Measurements from ENCODE around the gene PGRMC2.
"Not testable (repeated sequence)": the region's sequence is repeated elsewhere in the genome, so short reads cannot be mapped to it uniquely, and the experiment has no call there.

The PGRMC2 gene

DNA sequence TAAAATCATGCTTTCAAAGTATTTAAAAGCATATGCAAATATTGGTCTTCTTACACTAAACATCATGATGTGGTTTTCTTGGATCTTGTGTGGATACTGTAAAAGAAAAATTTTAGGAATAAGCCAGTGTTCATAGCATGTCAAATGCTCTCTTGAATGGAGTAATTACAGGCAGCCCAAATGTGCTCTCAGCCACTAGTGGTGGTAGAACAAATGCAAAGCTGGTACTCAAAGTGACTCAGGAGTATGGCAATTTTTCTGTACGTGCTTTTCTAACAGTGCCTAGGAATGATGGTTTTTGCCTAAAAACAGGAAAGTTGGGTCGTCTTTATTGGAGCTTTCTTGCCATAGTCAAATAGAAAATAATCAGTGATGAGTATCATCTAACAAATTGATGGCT is 19.9 kb downstream of the PGRMC2 start:
- DNase-seq (ENCODE audit: low read depth in 2 of 2), result no peak

DNA sequence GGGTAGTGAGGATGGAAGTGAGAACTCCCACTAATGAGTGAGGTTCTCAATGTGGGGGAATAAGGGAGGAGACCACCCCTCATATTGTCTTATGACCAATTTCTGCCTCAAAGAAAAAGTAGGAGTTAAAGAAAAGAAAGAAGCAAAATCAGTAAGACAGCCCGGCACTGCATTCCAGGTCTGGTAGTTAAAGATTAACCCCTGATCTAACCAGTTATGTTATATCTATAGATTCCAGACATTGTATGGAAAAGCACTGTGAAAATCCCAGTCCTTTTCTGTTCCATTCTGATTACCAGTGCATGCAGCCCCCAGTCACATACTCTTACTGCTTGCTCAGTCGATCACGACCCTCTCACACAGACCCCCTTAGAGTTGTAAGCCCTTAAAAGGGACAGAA is 20.4 kb downstream of the PGRMC2 start:
- DNase-seq (ENCODE audit: low read depth in 2 of 2), result not testable (repeated sequence)

DNA sequence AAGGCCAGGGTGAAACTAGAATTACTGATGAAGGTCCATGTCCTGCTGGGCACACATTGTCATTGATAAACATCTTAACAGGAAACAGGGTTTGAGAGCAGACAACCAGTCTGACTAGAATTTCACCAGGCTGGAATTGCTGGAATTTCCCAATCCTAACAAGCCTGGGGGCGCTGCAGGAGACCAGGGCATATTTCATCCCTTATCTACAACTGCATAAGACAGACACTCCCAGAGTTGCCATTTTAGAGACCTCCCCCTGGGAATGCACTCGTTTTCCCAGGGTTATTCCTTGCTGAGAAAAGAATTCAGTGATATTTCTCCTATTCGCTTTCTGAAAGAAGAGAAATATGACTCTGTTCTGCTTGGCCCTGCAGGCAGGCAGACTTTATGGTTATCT is 22.1 kb downstream of the PGRMC2 start:
- not testable (repeated sequence) for DNase-seq (ENCODE audit: low read depth in 2 of 2)

DNA sequence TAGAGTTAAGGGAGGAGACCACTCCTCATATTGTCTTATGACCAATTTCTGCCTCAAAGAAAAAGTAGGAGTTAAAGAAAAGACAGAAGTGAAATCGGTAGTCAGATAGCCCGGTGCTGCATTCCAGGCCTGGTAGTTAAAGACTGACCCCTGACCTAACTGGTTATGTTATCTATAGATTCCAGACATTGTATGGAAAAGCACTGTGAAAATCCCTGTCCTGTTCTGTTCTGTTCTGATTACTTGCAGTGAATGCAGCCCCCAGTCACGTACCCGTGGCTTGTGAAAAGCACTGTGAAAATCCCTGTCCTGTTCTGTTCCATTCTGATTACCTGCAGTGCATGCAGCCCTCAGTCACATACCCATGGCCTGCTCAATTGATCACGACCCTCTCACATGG is 27.7 kb downstream of the PGRMC2 start:
- not testable (repeated sequence) for DNase-seq (ENCODE audit: low read depth in 2 of 2)

DNA sequence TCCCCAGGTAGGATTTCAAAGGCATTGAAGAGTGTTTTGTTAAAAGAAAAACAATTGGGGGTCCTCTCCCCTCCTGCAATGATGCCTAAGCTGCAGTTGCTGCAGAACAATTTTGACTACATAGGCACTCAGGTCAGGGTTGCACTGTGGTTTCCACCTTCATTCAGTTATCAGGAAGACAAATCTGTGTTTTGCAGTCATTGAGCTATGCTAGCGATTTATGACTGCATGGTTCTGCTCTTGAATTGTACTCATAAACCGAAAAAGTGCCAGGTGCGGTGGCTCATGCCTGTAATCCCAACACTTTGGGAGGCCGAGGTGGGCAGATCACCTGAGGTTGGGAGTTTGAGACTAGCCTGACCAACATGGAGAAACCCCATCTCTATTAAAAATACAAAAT is 29.4 kb downstream of the PGRMC2 start:
- not testable (repeated sequence) for DNase-seq (ENCODE audit: low read depth in 2 of 2)

DNA sequence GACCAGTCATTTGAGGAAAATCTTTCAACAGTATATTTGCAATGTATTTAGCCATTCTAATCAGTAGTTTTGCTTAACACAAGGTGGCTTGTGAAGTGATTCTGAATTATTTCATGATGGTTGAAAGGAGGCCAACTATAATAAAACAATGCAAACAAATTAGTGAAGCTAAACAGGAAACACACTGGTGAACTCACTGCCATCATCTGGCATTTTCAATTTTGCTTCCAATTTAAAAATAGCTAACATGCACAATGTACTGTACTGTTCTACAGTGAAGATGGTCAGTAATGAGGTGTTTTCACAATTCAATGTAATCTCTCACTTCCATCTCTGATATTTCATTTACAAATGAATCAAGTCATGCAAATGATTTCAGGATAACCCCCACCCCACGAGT is 31.1 kb downstream of the PGRMC2 start:
- no peak for DNase-seq (ENCODE audit: low read depth in 2 of 2)

DNA sequence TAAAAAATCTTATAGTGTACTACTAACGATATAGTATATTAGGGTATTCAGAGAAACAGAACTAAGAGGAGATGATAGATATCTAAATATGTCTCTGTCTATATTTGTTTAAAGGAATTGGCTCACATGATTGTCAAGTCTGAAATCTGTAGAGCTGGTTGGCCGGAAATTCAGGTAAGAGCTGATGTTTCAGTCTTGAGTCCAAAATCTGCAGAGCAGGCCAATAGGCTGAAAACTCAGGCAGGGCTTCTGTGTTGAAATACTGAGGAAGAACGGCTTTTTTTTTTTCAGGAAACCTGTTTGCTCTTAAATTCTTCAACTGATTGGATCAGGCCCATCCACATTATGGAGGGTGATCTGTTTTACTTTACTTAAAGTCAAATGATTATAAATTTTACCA is 31.7 kb downstream of the PGRMC2 start:
- DNase-seq (ENCODE audit: low read depth in 2 of 2), result no peak

DNA sequence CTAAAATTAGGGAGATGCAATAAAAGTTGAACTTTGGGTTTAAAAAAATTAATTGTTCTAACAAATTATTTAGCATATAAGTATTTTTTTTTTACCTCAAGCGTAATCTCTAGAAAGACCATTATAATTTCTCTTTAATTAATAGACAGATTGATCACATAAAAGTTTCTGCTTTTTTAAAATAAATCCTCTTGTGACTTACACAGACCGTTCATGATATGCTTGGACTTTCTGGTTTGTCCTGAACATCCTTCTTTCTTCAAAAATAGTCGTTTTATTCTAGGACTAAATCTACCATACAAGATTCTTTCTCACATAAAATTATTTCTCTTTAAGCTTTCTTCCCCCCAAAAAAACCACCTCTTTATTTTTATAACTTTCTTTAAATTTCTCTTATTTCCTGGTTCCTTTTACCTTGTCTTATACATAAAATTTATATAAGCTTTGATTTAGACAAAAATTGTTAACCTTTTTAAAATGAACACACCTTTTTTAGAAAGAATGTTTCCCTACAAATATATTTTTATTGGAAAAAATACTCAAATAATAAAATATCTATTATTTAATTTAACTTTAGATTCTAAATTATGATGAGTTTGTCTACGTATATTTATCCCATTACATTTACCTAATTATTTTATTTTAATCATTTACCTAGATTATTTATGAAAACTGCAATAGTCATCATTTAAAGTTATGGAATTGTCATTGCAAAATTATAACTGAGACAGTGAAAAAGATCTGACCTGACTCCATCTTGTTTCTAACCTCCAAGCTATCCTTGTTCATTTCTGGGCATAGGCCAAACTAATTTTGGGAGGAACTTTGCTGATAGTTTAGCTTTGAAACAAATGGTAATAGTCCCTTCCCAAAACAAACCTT is 37.6 kb downstream of the PGRMC2 start:
- DNase-seq (ENCODE audit: low read depth in 2 of 2), result no peak

DNA sequence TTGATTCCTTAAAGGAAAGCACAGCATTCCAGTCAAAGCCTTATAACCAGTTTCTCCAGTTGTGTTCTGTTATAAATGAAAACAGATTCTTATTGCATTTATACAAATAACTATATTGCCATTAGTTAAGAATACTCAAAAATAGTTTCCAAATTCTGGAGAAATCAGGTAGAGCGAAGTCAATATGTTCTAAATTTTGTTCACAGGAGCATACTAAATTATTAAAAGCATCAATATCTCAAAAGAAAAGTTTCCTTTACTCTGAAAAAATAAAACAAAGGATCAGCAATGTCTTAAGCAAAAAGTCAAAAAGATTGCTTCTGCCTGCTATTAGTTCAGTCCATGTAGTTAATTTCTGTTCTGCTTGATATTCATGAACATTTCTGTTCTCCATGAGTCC is 39.7 kb downstream of the PGRMC2 start:
- DNase-seq (ENCODE audit: low read depth in 2 of 2), result no peak

DNA sequence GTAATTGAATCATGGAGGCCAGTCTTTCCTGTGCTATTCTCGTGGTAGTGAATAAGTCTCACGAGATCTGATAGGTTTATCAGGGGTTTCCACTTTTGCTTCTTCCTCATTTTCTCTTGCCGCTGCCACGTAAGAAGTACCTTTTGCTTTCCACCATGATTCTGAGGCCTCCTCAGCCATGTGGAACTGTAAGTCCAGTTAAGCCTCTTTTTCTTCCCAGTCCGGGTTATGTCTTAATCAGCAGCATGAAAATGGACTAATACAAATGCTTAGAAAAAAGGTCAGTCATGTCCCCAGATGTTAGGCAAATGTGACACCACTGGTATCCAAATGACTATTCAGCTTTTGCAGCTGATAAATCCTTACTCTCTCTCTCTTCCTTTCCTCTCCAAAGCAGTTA is 42.2 kb downstream of the PGRMC2 start:
- DNase-seq (ENCODE audit: low read depth in 2 of 2), result not testable (repeated sequence)

DNA sequence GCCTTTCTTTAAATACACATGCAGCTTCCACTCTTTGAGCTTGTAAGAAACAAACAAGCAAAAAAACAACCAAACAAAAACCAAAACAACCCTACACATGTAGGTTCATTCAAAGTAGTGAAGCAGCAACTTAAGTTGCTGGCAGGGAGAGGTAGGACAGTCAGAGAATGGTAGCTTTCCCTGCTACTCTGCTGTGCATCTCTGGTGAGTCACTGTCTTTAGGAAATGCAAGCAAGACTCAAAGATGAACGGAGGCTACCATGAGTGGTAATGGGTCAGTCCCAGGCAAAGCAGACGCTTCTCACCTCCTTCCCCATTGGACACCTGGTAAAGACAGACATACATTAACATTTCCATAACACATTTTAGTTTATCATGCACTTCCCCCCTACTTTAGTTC is 43.2 kb downstream of the PGRMC2 start:
- DNase-seq (ENCODE audit: low read depth in 2 of 2), result no peak

DNA sequence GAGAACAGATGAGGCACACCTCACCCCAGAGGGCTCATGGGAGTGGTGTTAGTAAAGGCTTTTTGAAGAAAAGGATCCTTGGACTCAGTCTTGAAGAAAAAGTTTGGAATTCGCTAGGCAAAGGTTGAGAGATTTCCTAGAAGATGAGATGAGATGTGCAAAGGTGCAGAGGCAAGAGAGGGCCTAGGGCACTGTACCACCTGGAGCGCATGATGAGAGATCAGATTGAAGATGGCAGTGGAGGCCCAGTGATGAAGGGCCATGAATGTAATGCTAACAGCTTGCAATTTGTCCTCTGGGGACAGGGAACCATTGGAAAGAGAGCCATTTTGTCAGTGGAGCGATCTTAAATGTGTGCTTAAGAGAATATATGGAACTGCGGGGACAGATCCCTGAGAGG is 45.0 kb downstream of the PGRMC2 start:
- DNase-seq (ENCODE audit: low read depth in 2 of 2), result no peak

DNA sequence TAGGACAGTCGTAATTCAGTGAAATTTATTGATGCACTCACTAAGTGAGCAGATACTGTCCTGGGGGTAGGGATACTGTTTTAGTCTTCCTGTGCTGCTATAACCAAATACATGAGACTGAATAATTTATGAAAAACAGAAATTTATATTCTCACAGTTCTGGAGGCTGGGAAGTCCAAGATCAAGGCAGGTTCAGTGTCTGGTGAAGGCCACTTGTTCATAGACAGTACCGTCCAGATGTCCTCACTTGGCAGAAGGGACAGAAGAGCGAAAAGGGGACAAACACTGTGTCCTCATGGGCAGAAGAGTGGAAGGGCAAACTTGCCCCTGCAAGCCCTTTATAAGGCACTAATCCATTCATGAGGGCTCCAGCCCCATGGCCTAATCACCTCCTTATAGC is 45.6 kb downstream of the PGRMC2 start:
- no peak for DNase-seq (ENCODE audit: low read depth in 2 of 2)

DNA sequence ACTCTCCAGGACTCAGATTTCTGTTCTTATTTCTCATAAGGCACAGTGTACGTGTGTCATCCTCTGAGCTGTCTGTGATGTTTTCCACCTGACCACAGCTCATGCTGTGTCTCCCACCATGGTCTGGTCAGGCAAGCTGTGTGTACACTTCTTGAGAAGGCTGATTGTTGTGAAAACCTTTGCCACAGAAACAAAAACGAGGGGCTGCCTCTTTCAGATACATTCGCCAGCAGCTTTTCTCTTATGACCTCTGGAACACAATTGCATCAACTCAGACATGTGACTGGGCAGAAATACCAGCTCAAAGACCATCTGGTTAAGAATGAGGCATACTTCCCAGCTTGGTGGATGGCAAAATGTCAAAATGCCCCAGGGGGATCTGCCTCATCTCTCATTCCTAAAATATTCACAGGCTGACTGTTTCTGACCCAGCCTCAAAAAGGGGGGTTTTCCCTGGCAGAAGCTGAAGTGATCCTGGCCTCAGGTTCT is 46.1 kb downstream of the PGRMC2 start:
- no peak for DNase-seq (ENCODE audit: low read depth in 2 of 2)

DNA sequence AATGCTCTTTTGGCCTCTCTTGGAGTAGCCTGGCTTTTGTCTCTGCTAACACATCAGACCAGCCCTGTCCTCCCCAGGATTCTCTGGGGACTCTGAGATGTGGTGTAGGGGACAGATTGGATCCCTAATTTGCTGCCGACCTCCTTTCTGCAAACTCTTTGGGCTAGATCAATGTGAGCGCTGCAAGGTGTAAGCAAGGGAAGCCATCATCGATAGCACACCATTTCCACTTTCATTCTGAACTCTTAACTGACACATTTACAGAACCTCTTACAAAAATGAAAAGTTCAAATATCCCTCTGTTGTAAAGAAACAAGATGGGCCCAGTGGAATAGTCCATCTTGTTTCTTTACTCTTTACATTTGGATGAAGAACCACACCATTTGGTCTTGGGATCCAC is 46.6 kb downstream of the PGRMC2 start:
- no peak for DNase-seq (ENCODE audit: low read depth in 2 of 2)

DNA sequence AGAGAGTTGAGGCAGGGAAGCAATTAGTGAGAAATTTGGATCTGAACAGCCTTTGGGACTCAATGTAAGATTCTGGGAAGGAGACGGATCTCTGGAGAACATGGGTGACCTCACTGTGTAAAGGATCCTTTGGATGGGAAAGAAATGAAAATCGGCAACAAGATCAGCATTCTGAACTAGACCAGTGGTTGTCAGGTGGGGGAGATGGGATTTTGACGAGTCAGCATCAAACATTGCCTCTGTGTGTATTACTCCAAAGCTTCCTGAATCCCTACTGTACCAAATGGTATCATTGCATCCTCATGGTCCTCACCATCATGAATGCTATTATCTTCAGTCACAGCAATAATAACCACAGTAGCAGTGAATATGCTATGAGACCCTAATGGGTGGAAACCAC is 52.8 kb downstream of the PGRMC2 start:
- no peak for DNase-seq (ENCODE audit: low read depth in 2 of 2)

DNA sequence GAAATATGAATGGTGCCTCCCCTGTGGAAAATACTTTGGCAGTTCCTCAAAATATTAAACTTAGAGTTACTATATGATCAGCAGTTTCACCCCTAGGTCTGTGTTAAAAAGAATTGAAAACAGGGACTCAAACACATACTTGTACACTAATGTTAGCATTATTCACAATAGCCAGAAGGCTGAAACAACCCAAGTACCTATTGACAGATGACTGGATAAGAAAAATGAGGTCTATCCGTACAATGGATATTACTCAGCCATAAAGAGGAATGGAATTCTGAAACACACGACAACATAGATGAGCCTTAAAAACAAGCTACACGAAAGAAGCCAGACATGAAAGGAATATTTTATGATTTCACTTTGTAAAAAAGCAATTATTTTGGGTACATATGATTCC is 54.9 kb downstream of the PGRMC2 start:
- no peak for DNase-seq (ENCODE audit: low read depth in 2 of 2)

DNA sequence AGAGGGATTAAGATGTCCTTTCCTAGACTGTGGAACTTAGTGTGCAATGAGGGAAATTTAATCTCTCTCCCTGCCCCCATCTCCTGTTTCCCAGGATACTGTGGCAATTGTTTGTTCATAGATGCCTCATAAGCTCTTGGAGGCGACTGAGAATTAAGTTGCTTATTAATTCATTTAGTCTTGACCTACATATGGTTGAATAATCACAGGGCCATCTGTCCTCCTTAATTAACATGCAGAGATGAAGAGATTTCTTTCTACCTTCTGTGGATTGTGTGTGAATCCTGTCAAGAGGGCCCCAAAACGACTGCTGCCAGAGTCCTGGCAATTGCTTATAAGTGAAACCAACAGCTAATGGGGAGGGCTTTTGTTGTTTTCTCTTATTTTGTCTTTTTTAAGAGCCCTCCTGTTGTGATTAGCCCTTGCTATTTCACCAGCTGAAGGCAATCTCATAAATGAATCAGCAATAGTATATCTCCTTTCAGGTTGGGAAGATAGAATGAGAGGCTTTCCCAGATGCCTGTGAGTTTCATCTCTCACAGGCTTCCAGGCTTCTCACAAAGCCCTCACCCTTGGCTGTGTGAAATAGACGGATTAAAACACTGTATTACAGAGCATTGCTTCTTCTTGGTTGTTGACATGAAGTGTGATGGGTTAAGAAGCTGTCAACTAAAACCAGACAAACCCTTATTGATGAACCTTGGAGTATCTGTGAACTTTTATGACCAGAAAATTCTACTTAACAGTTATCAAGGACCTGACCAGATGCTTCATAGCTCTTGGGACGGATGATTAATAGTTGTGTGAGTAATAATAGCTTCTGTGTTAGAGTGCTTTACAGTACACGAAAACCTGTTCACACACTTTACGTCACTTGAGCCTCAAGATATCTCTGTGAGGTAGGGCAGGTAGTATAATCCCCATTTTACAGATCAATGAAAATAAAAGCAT is 58.5 kb downstream of the PGRMC2 start:
- no peak for DNase-seq (ENCODE audit: low read depth in 2 of 2)

DNA sequence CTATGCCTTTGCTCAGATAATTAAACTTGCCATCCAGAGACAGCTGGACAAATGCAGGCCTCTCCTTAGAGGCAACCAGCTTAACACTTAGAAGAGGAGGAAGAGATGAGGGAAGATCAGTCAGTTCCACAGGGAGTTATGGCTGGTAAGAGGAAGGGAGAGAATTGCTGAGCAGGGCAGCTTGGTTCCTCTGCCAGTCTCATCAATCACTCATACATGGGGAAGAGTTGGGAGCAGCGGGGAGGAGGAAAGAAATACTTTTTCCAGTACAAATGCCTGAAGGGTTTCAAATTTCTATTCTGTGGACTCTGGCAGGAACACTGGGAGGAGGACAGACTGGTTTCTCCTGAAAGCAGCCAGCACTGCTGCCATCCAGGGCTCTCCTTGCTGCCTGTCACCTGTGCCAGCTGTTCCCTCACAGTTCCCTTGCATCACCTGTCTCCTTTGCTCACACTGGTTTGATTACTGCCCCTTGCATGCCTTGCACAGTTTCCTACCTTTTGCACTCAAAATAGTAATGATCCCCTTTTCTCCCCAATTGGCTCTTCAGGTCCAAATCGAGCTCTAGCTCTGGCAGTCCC is 59.5 kb downstream of the PGRMC2 start:
- DNase-seq (ENCODE audit: low read depth in 2 of 2), result no peak

DNA sequence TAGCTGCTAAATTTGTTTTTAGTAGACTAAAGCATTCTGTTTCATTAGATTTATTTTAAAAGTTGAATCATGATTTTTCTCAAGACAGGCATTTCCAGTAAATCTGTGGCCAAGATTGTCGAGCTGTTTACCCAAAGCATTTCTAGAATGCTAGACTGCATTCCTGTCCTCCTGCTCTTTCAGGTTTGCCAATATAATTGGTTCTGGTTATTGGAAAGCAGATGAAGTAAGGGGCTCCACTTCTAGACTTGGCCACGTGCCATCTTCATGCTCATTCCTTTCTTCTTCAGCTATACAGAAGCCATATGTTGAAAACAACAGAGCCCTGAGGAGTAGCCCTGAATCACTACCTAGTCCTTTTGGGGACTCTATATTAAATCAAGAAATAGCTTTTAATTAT is 62.5 kb downstream of the PGRMC2 start:
- DNase-seq (ENCODE audit: low read depth in 2 of 2), result no peak

DNA sequence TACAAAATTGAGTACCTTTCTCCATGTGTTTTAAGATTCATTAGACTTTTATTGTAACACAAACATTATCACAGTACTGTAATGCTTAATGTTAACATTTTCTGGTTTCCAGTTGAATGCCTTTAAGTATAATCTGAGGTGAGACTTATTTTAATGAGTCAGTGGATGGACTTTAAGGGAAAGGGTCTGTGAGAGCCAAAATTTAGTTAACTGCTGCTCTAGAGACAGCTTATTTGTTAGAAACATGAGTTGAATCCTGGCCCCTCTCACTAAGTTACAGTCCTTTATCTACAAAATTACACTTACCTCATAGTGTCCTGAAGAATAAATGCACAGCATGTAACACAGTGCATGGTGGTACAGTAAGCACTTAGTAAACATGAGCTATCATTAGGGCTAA is 66.0 kb downstream of the PGRMC2 start:
- no peak for DNase-seq (ENCODE audit: low read depth in 2 of 2)

Data from activated CD4-positive, alpha-beta T cell treated with anti-CD3 and anti-CD28 coated beads for 24 hours (primary cell).